K562 (cell line): ENCODE data around the gene POU2AF1. TPM values are rescaled to one million over a fixed set of nuclear protein-coding genes. Genes with fewer than 3 reads are reported as not detected.

Experiments used
- ATAC-seq: fragments of 200-7000 bp; cut with Tn5 transposase; 3 replicates; pipeline ENCODE4 v1.9.1; 2020; ENCODE audit warnings: moderate library complexity
- BruUV-seq: library from RNA; stranded (reverse); fragments of 400-500 nt; replicated peaks from 2 replicates; lab custom pipeline; 2021; lab: Mats Ljungman, UMichigan
- CTCF ChIA-PET: fragments of 300-600 bp; formaldehyde crosslinking; extraction: SDS; loops from one replicate; lab custom pipeline; 2021; ENCODE audit warnings: low intra/inter-chr PET ratio; lab: Yijun Ruan, JAX
- POLR2A ChIA-PET: fragments of 300-600, 350-650 bp; sonication (Branson Sonifier 250); formaldehyde crosslinking; extraction: SDS; loops from one replicate; lab custom pipeline; 2021; ENCODE audit warnings: antibody characterized with exemption, inconsistent platforms; lab: Yijun Ruan, JAX
- DNase-seq, 4 experiments: peaks; one replicate each; pipeline versions ENCODE4 v3.0.0 to v3.0.0-alpha.2; 2011 to 2018; ENCODE audit warnings: low spot score in 3 of 4, mixed read lengths in 3 of 4; ENCODE audit errors: extremely low read depth in 1 of 4
- FAIRE-seq: peaks from 2 replicates; lab custom pipeline; 2011; peaks lifted over from hg19 to GRCh38; lab: Jason Lieb, UNC
- H2AFZ ChIP-seq: 2 replicates; pipeline ENCODE4 v1.6.0; 2011; ENCODE audit warnings: low read depth, low read length, control low read depth, inconsistent platforms
- H3K27ac ChIP-seq: fragments of 200-600 bp; 3 replicates; pipeline ENCODE4 v1.8.0; 2011; ENCODE audit warnings: low read depth, mild to moderate bottlenecking, control low read depth, inconsistent platforms, low read length, moderate library complexity, mixed read lengths; ENCODE audit errors: extremely low read depth
- H3K27me3 ChIP-seq, 2 experiments: fragments of 300-600 bp in 1 of 2; 2 replicates in 1 of 2; 3 replicates in 1 of 2; pipeline versions ENCODE4 v1.6.0 to v1.8.0; 2011; ENCODE audit warnings: inconsistent platforms in 2 of 2, low read length in 2 of 2, mild to moderate bottlenecking in 1 of 2, mixed read lengths in 1 of 2, moderate library complexity in 1 of 2; ENCODE audit not compliant: control insufficient read depth in 2 of 2, insufficient read depth in 2 of 2
- H3K36me3 ChIP-seq: fragments of 300-600 bp; 3 replicates; pipeline ENCODE4 v1.8.0; 2011; ENCODE audit warnings: mild to moderate bottlenecking, low read length, inconsistent platforms; ENCODE audit not compliant: control insufficient read depth, insufficient read depth
- H3K4me1 ChIP-seq, 2 experiments: fragments of 200-600 bp in 1 of 2; replicated peaks in 1 of 2; 2 replicates in 1 of 2; 3 replicates in 1 of 2; pipeline versions ENCODE4 v1.5.1 to v1.8.0; 2011; ENCODE audit warnings: inconsistent platforms in 2 of 2, low read length in 2 of 2, mild to moderate bottlenecking in 1 of 2, mixed read lengths in 1 of 2, moderate library complexity in 1 of 2; ENCODE audit not compliant: control insufficient read depth in 2 of 2, insufficient read depth in 2 of 2
- H3K4me2 ChIP-seq: 2 replicates; pipeline ENCODE4 v1.6.1; 2011; ENCODE audit warnings: low read length, control low read depth, inconsistent platforms, mixed read lengths; ENCODE audit not compliant: insufficient read depth
- H3K4me3 ChIP-seq: fragments of 200-600 bp; sonication (generic), shearing (Covaris generic); 2 replicates; pipeline ENCODE4 v1.5.1; 2016; ENCODE audit warnings: control low read depth, inconsistent platforms
- H3K79me2 ChIP-seq: fragments of 200-600 bp; 3 replicates; pipeline ENCODE4 v1.8.0; 2011; ENCODE audit warnings: low read length, inconsistent platforms; ENCODE audit not compliant: control insufficient read depth, insufficient read depth
- H3K9ac ChIP-seq, 2 experiments: 2 replicates each; pipeline versions ENCODE4 v1.6.0 to v1.6.1; 2011; ENCODE audit warnings: low read depth in 2 of 2, low read length in 2 of 2, control low read depth in 1 of 2, inconsistent platforms in 1 of 2, mild to moderate bottlenecking in 1 of 2, mixed read lengths in 1 of 2; ENCODE audit not compliant: insufficient read depth in 1 of 2
- H3K9me1 ChIP-seq: one replicate; pipeline ENCODE4 v1.6.0; 2011; ENCODE audit warnings: inconsistent platforms, mild to moderate bottlenecking, low read length, moderate library complexity; ENCODE audit not compliant: control insufficient read depth, insufficient read depth
- H3K9me3 ChIP-seq: replicated peaks from 2 replicates; pipeline ENCODE4 v1.5.1; 2011; ENCODE audit warnings: low read depth, low read length, inconsistent platforms; ENCODE audit not compliant: control insufficient read depth, insufficient read depth
- H4K20me1 ChIP-seq: replicated peaks from 2 replicates; pipeline ENCODE4 v1.6.1; 2011; ENCODE audit warnings: low read length, inconsistent platforms, mixed read lengths; ENCODE audit not compliant: control insufficient read depth, insufficient read depth
- BCOR ChIP-seq: fragments of 450-650 bp; IDR thresholded peaks from 2 replicates; pipeline ENCODE4 v1.6.1; 2016
- GATAD2B ChIP-seq: fragments of 450-650 bp; IDR thresholded peaks from 2 replicates; pipeline ENCODE4 v1.6.1; 2017; ENCODE audit warnings: mild to moderate bottlenecking, borderline replicate concordance
- NR1H2 ChIP-seq: sonication (generic); formaldehyde crosslinking; IDR thresholded peaks from 2 replicates; pipeline ENCODE4 v1.4.0; 2020; ENCODE audit warnings: mild to moderate bottlenecking, missing genetic modification reagents
- NUFIP1 ChIP-seq: fragments of 450-650 bp; IDR thresholded peaks from 2 replicates; pipeline ENCODE4 v1.6.1; 2018; ENCODE audit not compliant: partially characterized antibody
- RBM25 ChIP-seq: fragments of 200-400 bp; formaldehyde crosslinking; IDR thresholded peaks from 2 replicates; pipeline ENCODE4 v1.6.1; 2018; ENCODE audit warnings: low read length, low read depth, moderate library complexity; ENCODE audit not compliant: severe bottlenecking
- TCFL5 ChIP-seq: fragments of 250-450 bp; sonication (Bioruptor Pico); conservative IDR thresholded peaks from 2 replicates; pipeline ENCODE4 v1.6.1; 2021; ENCODE audit warnings: mild to moderate bottlenecking, moderate library complexity, matching md5 sums
- ZFP36 ChIP-seq: fragments of 150-350 bp; IDR thresholded peaks from 2 replicates; pipeline ENCODE4 v1.6.1; 2018; ENCODE audit warnings: low read length, low read depth; ENCODE audit not compliant: partially characterized antibody
- ZNF551 ChIP-seq: fragments of 250-450 bp; sonication (Bioruptor Pico); IDR thresholded peaks from 2 replicates; pipeline ENCODE4 v1.5.0; 2021; ENCODE audit warnings: mild to moderate bottlenecking, moderate library complexity
- ZNF740 ChIP-seq, 3 experiments: fragments of 200-800 bp in 1 of 3; sonication (Bioruptor generic) in 1 of 3; sonication (generic) in 1 of 3; formaldehyde crosslinking in 1 of 3; IDR thresholded peaks; 2 replicates each; pipeline versions ENCODE4 v1.6.1 to v1.8.0; 2016 to 2022; ENCODE audit warnings: mild to moderate bottlenecking in 2 of 3, missing compliant biosample characterization in 2 of 3, missing genetic modification characterization in 2 of 3, missing genetic modification reagents in 1 of 3
- WGBS: fragments of 100-300 bp; shearing (Covaris generic); methylation state at CpG from one replicate; pipeline ENCODE4 v1.1.6; 2016; ENCODE audit warnings: low coverage, mixed read lengths; ENCODE audit not compliant: insufficient coverage; ENCODE audit errors: missing lambda C conversion rate; 5-methylcytosine and 5-hydroxymethylcytosine counted together
- in situ Hi-C: fragments of 300-500 bp; cut with MboI; formaldehyde crosslinking; loops from 4 replicates; pipeline ENCODE4 v1.15.0; 2018; ENCODE audit warnings: inconsistent platforms, mixed read lengths
- intact Hi-C: fragments of 100-400 bp; cut with micrococcal nuclease; formaldehyde crosslinking; loops from 2 replicates; pipeline ENCODE4 v1.14.2; 2022
- polyA plus RNA-seq, 8 experiments: library from polyadenylated mRNA; depleted of rRNA in 4 of 8; stranded (reverse) in 5 of 8; unstranded in 3 of 8; fragments of >200 nt; fragmentation: Nextera tagmentation in 2 of 8; fragmentation: Illumina TruSeq in 1 of 8; extraction: Ambion mirVana in 2 of 8; extraction: Trizol in 1 of 8; gene quantifications; 2 replicates each; pipeline versions ENCODE4 v1.2.1 to v1.2.3, GENCODE V29; 2011 to 2014; ENCODE audit warnings: inconsistent platforms in 1 of 8, missing spikeins in 1 of 8
- total RNA-seq, 7 experiments: library from RNA; depleted of rRNA in 6 of 7; stranded (reverse); fragments of >200 nt in 6 of 7; fragmentation: Illumina TruSeq in 2 of 7; extraction: Trizol in 2 of 7; gene quantifications; 2 replicates each; pipeline versions ENCODE4 v1.2.1 to v1.2.3, GENCODE V29; 2011 to 2021; ENCODE audit warnings: low replicate concordance in 1 of 7

POU2AF1 gene
- total and polyA plus RNA-seq, 9 of the 15 experiments (the other 6 are each of a cell fraction or from before 2014, with no cell fraction given) = 0.09 TPM; not detected in 8

DNA sequence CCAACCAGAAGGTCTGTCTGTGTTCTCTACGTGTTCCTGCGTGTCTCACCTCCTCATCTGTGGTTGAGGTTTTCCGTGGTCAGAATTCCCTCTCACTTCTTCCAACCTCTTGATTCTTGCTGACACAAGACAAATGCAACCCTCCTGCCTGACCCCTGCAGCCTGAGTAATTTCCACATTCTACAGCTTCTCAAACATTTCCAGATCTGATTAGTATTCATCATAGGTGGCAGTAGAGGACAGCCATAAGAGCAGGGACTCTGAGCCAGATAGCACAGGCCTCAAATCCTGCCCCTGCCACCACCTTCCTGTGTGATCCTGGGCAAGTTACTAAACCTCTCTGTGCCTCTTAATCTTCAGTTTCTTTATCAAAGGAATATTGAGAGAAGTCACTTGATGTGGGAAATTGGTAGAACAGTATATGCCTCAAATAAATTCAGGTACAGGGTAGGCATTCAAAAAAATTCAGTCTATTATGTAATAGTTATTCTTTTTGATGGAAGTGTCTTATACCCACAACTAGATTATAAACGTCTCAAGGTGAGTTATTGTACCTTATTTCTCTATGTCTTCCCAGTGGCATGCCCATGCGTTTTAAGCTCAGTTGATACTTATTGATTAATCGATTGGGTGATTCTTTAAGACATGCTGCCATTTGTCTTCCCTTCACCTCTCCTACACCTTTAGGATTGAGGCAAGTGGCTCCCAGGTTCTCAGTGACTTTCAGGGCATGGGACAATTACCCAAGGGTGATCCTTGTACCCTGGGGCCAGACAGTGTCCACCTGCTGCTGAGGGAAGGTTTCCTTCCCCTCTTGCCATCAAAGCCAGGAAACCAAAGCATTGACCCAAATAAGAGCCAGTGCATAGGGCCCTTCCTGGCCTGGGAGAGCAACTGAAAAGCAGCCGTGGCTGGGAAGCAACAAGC lies 19.6 kb downstream of the POU2AF1 start:
- H3K9ac ChIP-seq = no peak overlapping the region
- CTCF ChIA-PET = no interaction called here
- H3K79me2 ChIP-seq = no peaks in the 10 kb centered on the region
- H3K9me1 ChIP-seq = no peaks in the 10 kb centered on the region
- TF ChIP-seq RBM25 = peak; percentile 57
- TF ChIP-seq TCFL5 (CRISPR knock-in tag) = no peak
- 0 out of 2 replicates have a peak, but pooled peaks have one; percentile 11 for TF ChIP-seq BCOR
- no peak for TF ChIP-seq ZNF740 (CRISPR knock-in tag; IDR thresholded peaks at IDR 0.05)
- no peak for TF ChIP-seq ZNF740 (tag; IDR thresholded peaks at IDR 0.05)
- TF ChIP-seq NUFIP1 = no peak
- peak; percentile 49 for TF ChIP-seq ZFP36
- no peak for TF ChIP-seq GATAD2B
- TF ChIP-seq ZNF551 = no peak
- TF ChIP-seq NR1H2 (CRISPR knock-in tag) = no peak
- intact Hi-C loops (no loop called here), in situ Hi-C loops (no loop called here)
- no peak overlapping the region for H3K27ac ChIP-seq
- H3K36me3 ChIP-seq = no peaks in the 10 kb centered on the region
- H3K4me2 ChIP-seq = no peak overlapping the region
- no peak overlapping the region for H3K4me3 ChIP-seq
- FAIRE-seq (no peak), ATAC-seq (peak; percentile 44), DNase-seq (peak in 1 of 4 experiments; percentile 17)
- POLR2A ChIA-PET = no interaction called here
- under 1% methylated on average over 7 of the region's 7 CpGs for WGBS
- BruUV-seq = no TSS peak
- peaks cover 0 to 5% of the 10 kb centered on the region in 2 experiments; a peak in 1 of 5 replicates for H3K27me3 ChIP-seq
- H3K9me3 ChIP-seq = no peaks in the 10 kb centered on the region
- no peaks in the 10 kb centered on the region for H4K20me1 ChIP-seq
- H2AFZ ChIP-seq = no peak overlapping the region
- peaks cover 0 to 3% of the 10 kb centered on the region in 2 experiments; a peak in 1 of 5 replicates for H3K4me1 ChIP-seq
